Measurements from ENCODE around the gene ADGRL2.

The ADGRL2 gene

GRCh38 chr1:82034812-82035211 lies 234.1 kb downstream of the ADGRL2 start:
- no peak overlapping the region for H3K9ac ChIP-seq (ENCODE audit: low read depth, low read length, poor library complexity)
- H3K4me3 ChIP-seq (ENCODE audit: low read length in 2 of 2), result no peak overlapping the region
- H4K8ac ChIP-seq (ENCODE audit: low read depth, low read length), result no peak overlapping the region
- H4K91ac ChIP-seq (ENCODE audit: low read depth, low read length, poor library complexity), result no peak overlapping the region
- H3K79me1 ChIP-seq (ENCODE audit: low read depth, low read length), result no peaks in the 10 kb centered on the region
- H3K4ac ChIP-seq (ENCODE audit: low read length), result no peak overlapping the region
- no peak overlapping the region for H2AFZ ChIP-seq (ENCODE audit: low read length)
- H2BK120ac ChIP-seq (ENCODE audit: low read depth, low read length), result no peak overlapping the region
- no peak for DNase-seq (ENCODE audit: low spot score)
- no peaks in the 10 kb centered on the region for H3K36me3 ChIP-seq (replicated peaks in 1 of 2; ENCODE audit: control insufficient read depth in 2 of 2, insufficient read depth in 2 of 2, low read length in 2 of 2)
- no peak overlapping the region for H3K18ac ChIP-seq (ENCODE audit: low read length)
- H2BK12ac ChIP-seq (ENCODE audit: low read length), result no peak overlapping the region
- H3K9me3 ChIP-seq (replicated peaks in 1 of 2; ENCODE audit: control insufficient read depth in 2 of 2, insufficient read depth in 1 of 2, low read depth in 1 of 2, low read length in 2 of 2), result no peaks in the 10 kb centered on the region
- no peak overlapping the region for H3K4me2 ChIP-seq (ENCODE audit: insufficient read depth, low read length, poor library complexity, severe bottlenecking)
- H3K14ac ChIP-seq (ENCODE audit: low read length), result no peak overlapping the region
- H3K4me1 ChIP-seq (ENCODE audit: control insufficient read depth in 2 of 2, insufficient read depth in 1 of 2, low read depth in 1 of 2, low read length in 2 of 2), result no peaks in the 10 kb centered on the region
- H2AK5ac ChIP-seq (ENCODE audit: low read depth, low read length), result no peak overlapping the region
- H3K27ac ChIP-seq (replicated peaks; ENCODE audit: low read length), result no peak overlapping the region
- H2BK5ac ChIP-seq (ENCODE audit: low read length), result no peak overlapping the region
- no peaks in the 10 kb centered on the region for H3K27me3 ChIP-seq (ENCODE audit: control insufficient read depth in 3 of 3, insufficient read depth in 3 of 3, low read depth in 1 of 3, low read length in 3 of 3)
- H3K23ac ChIP-seq (ENCODE audit: low read depth, low read length, poor library complexity), result no peak overlapping the region
- H2BK15ac ChIP-seq (ENCODE audit: low read length), result no peak overlapping the region
- WGBS, 2 donors (ENCODE audit: extremely low coverage in 2 of 2, insufficient read length in 2 of 2, insufficient replicate concordance in 1 of 2), result no CpG with 5 or more reads among the region's 3 CpGs

Data from neuronal stem cell (in vitro differentiated cells).